Ovary (tissue), 3 donors: ENCODE data around the gene SERPINB2.

Source experiments
- EP300 ChIP-seq: sonication (generic); formaldehyde crosslinking; IDR thresholded peaks from one replicate; pipeline ENCODE4 v1.6.1; 2017; ENCODE audit warnings: antibody characterized with exemption
- TF ChIP-seq, protein P1 (sequence below), 3 donors: fragments of 450-650 bp in 2 of 3; fragments of 200-600 bp in 1 of 3; IDR thresholded peaks; one replicate each; pipeline versions ENCODE4 v1.5.1 to v1.8.0; 2016 to 2022; ENCODE audit warnings: antibody characterized with exemption in 3 of 3, mild to moderate bottlenecking in 1 of 3
- donor health status: DM: no; HTN: no; CAD: no.

DNA sequence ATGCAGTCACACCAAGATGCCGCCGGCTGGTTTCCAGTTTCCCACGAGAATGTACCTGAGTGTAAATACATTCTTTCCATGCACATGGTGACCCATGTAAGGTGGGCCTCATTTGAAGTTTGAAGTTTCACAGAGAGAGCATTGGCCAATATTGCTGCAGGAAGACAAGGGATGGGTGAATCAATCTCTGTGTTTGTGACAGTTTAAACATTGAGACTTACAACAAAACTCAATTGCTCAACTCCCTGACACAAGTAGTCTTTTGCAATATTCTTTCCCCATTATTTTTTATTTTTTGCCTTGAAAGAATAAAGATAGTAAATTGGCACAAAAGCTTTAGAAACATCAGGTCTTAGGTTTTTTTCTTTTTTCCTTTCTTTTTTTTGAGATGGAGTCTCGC, 5.1 kb downstream of the SERPINB2 start:
- TF ChIP-seq, protein P1, sequence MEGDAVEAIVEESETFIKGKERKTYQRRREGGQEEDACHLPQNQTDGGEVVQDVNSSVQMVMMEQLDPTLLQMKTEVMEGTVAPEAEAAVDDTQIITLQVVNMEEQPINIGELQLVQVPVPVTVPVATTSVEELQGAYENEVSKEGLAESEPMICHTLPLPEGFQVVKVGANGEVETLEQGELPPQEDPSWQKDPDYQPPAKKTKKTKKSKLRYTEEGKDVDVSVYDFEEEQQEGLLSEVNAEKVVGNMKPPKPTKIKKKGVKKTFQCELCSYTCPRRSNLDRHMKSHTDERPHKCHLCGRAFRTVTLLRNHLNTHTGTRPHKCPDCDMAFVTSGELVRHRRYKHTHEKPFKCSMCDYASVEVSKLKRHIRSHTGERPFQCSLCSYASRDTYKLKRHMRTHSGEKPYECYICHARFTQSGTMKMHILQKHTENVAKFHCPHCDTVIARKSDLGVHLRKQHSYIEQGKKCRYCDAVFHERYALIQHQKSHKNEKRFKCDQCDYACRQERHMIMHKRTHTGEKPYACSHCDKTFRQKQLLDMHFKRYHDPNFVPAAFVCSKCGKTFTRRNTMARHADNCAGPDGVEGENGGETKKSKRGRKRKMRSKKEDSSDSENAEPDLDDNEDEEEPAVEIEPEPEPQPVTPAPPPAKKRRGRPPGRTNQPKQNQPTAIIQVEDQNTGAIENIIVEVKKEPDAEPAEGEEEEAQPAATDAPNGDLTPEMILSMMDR (IDR thresholded peaks at IDR 0.05): no peak
- TF ChIP-seq EP300: no peak
